HG03439 (cell line): Measurements from ENCODE around the gene F8A1.
"Not testable (repeated sequence)": the region's sequence is repeated elsewhere in the genome, so short reads cannot be mapped to it uniquely, and the experiment has no call there.

Experiments
- ATAC-seq: cut with Tn5 transposase; IDR thresholded peaks from one replicate; pipeline ENCODE4 v1.9.1; 2021; ENCODE audit warnings: mild to moderate bottlenecking, moderate library complexity; ENCODE audit not compliant: unreplicated experiment

The F8A1 gene

DNA sequence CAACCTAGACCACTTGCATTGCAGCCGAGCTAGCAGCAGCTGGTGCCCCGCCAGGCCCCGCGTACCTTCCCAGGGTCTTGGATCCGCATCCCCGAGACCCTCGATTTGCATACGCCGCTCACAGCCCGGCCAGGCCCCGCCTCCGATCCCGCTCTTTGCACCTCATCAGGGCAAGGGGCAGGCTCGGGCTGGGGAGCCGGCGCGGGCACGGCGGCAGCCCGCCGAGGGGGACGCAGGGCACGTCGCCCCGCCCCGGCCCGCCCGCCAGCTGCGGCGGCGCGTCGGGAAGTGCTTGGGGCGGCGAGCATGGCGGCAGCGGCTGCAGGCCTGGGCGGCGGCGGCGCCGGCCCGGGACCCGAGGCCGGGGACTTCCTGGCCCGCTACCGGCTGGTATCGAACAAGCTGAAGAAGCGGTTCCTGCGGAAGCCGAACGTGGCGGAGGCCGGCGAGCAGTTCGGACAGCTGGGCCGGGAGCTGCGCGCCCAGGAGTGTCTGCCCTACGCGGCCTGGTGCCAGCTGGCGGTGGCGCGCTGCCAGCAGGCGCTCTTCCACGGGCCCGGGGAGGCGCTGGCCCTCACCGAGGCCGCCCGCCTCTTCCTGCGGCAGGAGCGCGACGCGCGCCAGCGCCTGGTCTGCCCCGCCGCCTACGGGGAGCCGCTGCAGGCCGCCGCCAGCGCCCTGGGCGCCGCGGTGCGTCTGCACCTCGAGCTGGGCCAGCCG, at the start of gene F8A1:
F8A1 (plus strand) TSS at position 287 of the 720 bp plus-strand sequence; CDS start at position 307, 20 bp downstream.
- ATAC-seq, result peak; percentile 68

DNA sequence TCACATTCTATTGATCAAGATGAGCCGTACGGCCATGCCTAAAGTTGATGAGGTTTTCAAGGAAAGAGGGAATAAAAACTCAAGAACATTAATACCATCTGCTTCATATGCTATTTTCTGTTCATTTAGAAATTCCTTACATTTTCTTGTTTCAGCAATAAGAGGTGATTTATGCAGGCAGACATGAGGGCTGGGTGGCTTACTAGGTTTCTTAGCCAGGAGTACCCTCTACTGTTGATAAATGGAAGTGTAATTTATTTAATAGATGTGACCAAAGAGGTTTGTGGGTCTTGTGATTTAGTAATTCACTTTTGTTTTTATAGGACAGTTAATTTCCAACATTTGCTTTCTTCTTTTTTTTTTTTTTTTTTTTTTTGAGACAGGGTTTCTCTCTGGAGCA, 45.3 kb upstream of the F8A1 start:
- no peak for ATAC-seq

DNA sequence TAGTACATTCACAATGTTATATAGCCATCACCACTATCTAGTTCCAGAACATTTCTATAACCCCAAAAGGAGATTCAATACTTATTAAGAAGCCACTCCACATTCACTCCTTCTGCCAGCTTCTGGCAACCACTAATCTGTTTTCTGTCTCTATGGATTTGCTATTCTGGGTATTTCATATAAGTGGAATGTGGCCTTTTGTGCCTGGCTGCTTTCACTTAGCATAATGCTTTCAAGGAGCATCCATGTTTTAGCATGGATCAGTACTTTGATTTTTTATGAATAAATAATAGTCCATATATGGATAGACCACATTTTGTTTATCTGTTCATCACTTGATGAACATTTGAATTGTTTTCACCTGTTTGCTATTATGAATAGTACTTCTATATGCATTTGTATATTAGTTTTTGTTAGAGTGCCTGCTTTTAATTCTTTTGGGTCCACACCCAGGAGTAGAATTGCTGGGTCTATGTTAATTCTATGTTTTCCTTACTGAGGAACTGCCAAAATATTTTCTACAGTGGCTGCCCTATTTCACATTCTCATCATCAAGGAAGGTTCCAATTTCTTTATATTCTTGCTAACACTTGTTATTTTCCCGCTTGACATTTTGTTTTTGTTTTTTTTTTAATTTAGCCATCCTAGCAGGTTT, 35.1 kb upstream of the F8A1 start:
- no peak for ATAC-seq

- no peak for ATAC-seq
These were observed 30.9 kb upstream of the F8A1 start for GRCh38 chrX:154855256-154855655.

- not testable (repeated sequence) for ATAC-seq
These were observed 17.6 kb upstream of the F8A1 start for GRCh38 chrX:154868522-154868921.

DNA sequence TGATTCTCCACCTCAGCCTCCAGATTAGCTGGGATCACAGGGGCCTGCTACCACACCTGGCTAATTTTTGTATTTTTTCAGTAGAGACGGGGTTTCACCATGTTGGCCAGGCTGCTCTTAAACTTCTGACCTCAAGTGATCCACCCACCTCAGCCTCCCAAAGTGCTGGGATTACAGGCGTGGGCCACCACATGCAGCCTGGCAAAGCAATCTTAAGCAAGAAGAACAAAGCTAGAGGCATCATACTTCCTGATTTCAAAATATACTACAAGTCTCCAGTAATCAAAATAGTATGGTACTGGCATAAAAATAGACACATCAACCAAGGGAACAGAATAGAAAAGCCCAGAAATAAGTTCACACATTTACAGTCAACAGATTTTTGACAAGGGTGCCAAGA, 12.8 kb upstream of the F8A1 start:
- no peak for ATAC-seq

- ATAC-seq, result not testable (repeated sequence)
These were observed 2.1 kb upstream of the F8A1 start for GRCh38 chrX:154884069-154884468.

GRCh38 chrX:154885057-154885456, 1.1 kb upstream of the F8A1 start:
- not testable (repeated sequence) for ATAC-seq

DNA sequence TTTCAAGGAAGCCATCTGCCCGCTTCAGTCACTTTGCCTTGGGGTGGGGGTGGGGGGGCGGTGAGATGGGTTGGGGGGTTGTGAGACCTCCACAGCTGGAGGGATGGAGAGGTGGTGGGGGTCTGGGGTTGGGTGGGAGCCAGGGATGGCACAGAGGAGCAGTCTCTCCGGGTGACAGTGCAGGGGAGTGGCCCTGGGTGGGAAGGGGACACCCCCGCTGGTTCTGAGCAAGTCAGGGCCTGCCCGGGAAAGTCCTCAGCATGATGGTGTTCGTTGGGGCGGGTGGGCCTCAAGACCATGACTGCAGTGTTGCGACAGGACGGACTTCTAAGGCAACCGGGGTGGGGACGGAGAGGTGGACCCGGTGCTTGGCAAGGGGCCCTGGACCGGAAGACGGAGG, 606 bp upstream of the F8A1 start:
- not testable (repeated sequence) for ATAC-seq

- ATAC-seq, result peak; percentile 45
These were observed 650 bp downstream of the F8A1 start for GRCh38 chrX:154886789-154887221.

GRCh38 chrX:154890990-154891639, 5.0 kb downstream of the F8A1 start:
- no peak for ATAC-seq

DNA sequence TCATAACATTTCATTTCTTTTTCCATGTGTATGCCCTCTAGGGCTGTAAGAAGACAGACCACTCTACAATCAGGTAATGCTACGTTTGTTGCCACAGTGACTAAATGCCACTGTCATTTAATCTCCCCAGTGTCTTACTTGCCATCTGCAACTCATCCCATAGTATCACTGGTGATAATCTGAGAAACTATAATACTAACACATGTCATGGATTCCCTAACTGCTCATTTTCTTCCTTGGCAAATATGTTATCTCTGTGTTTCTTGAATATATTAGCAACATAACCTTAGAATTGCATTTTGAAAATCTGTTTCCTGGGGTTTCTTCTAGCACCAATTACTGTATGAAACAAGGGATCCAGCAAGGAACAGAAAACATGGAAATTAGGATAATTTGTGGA, 6.1 kb downstream of the F8A1 start:
- no peak for ATAC-seq

DNA sequence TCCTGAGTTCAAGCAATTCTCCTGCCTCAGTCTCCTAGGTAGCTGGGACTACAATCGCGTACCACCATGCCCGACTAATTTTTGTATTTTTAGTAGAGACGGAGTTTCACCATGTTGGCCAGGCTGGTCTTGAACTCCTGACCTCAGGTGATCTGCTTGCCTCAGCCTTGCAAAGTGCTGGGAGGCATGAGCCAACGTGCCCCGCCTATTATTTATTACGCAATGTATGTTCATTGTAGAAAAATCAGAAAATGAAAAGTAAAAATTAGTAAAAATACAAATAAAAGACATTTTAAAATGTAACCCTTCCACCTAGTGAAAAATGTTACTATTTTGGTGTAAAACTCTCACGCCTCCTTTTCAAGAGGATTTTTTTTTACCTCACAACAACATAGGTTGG, 14.2 kb downstream of the F8A1 start:
- no peak for ATAC-seq

DNA sequence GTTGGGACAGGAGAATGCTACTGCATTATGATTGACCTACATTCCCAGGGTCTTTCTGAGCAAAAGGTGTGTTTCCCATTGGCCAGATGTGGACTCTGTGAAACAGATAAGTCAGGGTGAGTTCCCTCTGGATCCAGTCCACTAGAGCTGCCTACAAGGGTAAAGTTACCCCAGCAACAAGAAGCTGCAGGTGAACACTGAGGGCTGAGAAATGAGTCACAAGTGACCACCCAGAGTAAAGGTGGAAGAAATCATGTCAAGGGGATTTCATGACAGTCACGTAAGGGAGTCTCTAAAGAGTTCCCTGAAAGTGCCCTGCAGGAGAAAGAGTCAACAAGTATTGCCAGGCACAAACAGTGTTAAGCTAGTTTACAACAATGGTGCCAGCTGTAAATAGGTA, 16.3 kb downstream of the F8A1 start:
- ATAC-seq, result no peak

DNA sequence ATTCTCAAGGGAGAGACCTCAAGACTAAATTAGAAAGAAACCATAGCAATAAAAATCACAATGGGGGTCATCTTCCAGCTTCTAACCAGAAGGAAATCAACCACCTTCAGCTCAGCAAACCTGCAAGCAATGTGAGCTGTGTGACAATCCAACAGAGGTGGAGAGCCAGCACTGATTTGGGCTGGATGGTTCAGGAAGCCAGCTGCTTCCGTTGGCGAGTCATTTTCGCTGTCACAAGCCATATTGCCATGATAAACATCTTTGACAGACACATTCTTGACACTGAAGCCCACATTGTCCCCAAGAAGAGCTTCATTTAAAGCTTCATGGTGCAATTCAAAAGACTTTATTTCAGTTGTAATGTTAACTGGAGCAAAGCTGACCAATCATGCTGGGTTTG, 22.7 kb downstream of the F8A1 start:
- ATAC-seq, result no peak

GRCh38 chrX:154910048-154910447, 23.9 kb downstream of the F8A1 start:
- ATAC-seq, result not testable (repeated sequence)

DNA sequence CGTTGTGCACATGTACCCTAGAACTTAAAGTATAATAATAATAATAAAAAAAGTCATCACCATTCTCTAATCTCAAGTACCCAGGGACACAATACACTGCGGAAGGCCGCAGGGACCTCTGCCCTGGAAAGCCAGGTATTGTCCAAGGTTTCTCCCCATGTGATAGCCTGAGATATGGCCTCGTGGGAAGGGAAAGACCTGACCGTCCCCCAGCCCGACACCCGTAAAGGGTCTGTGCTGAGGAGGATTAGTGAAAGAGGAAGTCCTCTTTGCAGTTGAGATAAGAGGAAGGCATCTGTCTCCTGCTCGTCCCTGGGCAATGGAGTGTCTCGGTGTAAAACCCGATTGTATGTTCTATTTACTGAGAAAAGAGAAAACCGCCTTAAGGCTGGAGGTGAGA, 24.4 kb downstream of the F8A1 start:
- ATAC-seq, result not testable (repeated sequence)

GRCh38 chrX:154914052-154914451, 27.9 kb downstream of the F8A1 start:
- no peak for ATAC-seq

DNA sequence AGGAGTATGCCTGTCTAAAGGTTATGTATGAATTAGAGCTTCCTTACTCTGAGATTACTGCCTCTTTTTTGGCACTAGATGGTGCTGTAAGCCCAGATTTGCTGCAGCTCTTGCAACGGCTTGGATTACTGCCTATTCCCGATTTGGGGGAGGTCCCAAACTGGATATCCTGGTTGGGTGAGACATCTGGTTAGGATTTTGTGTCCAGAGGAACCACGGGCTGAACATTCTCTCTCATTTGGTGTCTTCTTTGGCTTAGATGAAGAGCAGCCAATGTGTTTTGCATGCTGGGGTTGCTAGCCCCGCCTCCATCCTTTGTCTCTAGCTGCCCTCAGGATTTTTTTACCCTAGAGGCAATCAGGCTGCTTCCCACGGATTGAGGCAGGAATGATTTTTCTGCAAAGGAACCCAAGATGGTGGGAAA, 31.9 kb downstream of the F8A1 start:
- ATAC-seq, result no peak

- ATAC-seq, result not testable (repeated sequence)
These were observed 38.6 kb downstream of the F8A1 start for GRCh38 chrX:154924771-154925170.
